Testis (tissue), 3 donors: ENCODE data around the gene ADIRF. TPM values are rescaled to one million over a fixed set of nuclear protein-coding genes. Genes with fewer than 3 reads are reported as not detected.

Experiments
- DNase-seq: peaks from one replicate; pipeline ENCODE4 v3.0.0-alpha.2; 2019
- H3K27ac ChIP-seq, 2 donors: fragments of 200-600 bp; sonication (generic); one replicate each; pipeline ENCODE4 v1.5.1; 2019
- H3K27me3 ChIP-seq: fragments of 200-600 bp; sonication (generic); one replicate; pipeline ENCODE4 v1.5.1; 2019
- H3K36me3 ChIP-seq: fragments of 200-600 bp; sonication (generic); one replicate; pipeline ENCODE4 v1.5.1; 2017; ENCODE audit warnings: low read depth; ENCODE audit errors: missing control alignments
- H3K4me1 ChIP-seq: fragments of 200-600 bp; sonication (generic); one replicate; pipeline ENCODE4 v1.5.1; 2019
- H3K4me3 ChIP-seq, 2 donors: fragments of 200-600 bp; sonication (generic); one replicate each; pipeline ENCODE4 v1.5.1; 2017 to 2019
- H3K9me3 ChIP-seq: fragments of 200-600 bp; sonication (generic); one replicate; pipeline ENCODE4 v1.5.1; 2017
- POLR2A ChIP-seq: fragments of 450-650 bp; IDR thresholded peaks from one replicate; pipeline ENCODE4 v1.6.1; 2017; ENCODE audit warnings: antibody characterized with exemption, mild to moderate bottlenecking, moderate library complexity
- WGBS, 2 donors: methylation state at CpG; one replicate each; pipeline ENCODE4 v1.1.5; 2018; 5-methylcytosine and 5-hydroxymethylcytosine counted together
- intact Hi-C: fragments of 100-400 bp; cut with DNase I; formaldehyde crosslinking; loops from one replicate; pipeline ENCODE4 v1.15.1; 2023; ENCODE audit warnings: low total_unique reads
- polyA plus RNA-seq: library from polyadenylated mRNA; stranded (reverse); fragments of 350-450 nt; fragmentation: Illumina TruSeq; extraction: RNeasy Lipid Tissue Mini Kit (QIAGEN cat#74804); gene quantifications from one replicate; pipeline ENCODE4 v1.2.3, GENCODE V29; 2014; ENCODE audit warnings: low read depth, low replicate concordance; ENCODE audit not compliant: insufficient read depth
- total RNA-seq, 2 donors: library from RNA; depleted of rRNA; stranded (reverse); fragments of >200 nt; gene quantifications; one replicate each; pipeline ENCODE4 v1.2.3, GENCODE V29; 2016
- TF ChIP-seq, protein P1 (sequence below), 3 experiments: fragments of 450-650 bp in 2 of 3; fragments of 200-600 bp in 1 of 3; sonication (generic) in 1 of 3; IDR thresholded peaks; one replicate each; pipeline ENCODE4 v1.5.1; 2016 to 2019; ENCODE audit warnings: antibody characterized with exemption in 3 of 3, mild to moderate bottlenecking in 2 of 3, moderate library complexity in 1 of 3

Gene ADIRF
- total and polyA plus RNA-seq, 3 donors from 2014 or later, result 21.4 to 85.6 (median 35.0) TPM

DNA sequence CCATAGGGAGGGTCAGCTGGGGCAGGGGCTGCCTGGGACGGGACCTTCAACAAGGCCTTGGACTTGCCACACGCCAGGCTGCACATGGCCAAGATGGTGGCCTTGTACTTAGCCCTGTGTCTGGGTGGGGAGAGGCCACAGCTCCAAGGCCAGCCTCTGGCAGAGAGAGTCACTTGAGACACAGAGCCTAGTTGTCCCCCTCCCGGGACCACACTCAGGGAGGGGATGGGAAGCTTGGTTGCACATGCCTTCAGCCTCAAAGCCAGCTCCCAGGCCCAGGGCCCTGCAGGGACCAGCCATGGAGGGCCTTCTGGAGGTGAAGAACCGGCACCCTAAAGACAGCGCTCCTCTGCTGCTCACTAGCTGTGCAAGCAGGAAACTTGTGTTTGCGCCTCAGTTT lies 27.6 kb upstream of the ADIRF start:
- WGBS, 2 donors, result 76 to 79% methylated on average over 3 to 6 of the region's 6 CpGs
- H3K4me3 ChIP-seq, result no peak overlapping the region
- DNase-seq, result no peak

DNA sequence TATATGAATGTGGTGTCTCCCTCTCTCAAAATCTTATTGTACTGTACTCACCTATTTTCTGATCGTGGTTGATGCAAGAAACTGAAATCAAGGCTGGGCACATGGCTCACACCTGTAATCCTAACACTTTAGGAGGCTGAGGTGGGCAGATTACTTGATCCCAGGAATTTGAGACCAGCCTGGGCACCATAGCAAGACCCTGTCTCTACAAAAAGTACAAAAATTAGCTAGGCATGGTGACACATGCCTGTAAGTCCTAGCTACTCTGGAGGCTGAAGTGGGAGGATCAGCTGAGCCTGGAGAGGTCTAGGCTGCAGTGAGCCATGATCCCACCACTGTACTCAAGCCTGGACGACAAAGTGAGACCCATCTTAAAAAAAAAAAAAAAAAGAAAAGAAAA lies 26.9 kb upstream of the ADIRF start:
- 79 to 83% methylated on average over 2 of the region's 2 CpGs for WGBS, 2 donors
- no peak overlapping the region for H3K4me3 ChIP-seq
- no peak overlapping the region for H3K27ac ChIP-seq
- peaks cover 22% of the 10 kb centered on the region for H3K4me1 ChIP-seq
- no peaks in the 10 kb centered on the region for H3K27me3 ChIP-seq
- H3K9me3 ChIP-seq, result no peaks in the 10 kb centered on the region
- intact Hi-C loops, result no loop called here
- no peak for TF ChIP-seq POLR2A
- TF ChIP-seq, protein P1, sequence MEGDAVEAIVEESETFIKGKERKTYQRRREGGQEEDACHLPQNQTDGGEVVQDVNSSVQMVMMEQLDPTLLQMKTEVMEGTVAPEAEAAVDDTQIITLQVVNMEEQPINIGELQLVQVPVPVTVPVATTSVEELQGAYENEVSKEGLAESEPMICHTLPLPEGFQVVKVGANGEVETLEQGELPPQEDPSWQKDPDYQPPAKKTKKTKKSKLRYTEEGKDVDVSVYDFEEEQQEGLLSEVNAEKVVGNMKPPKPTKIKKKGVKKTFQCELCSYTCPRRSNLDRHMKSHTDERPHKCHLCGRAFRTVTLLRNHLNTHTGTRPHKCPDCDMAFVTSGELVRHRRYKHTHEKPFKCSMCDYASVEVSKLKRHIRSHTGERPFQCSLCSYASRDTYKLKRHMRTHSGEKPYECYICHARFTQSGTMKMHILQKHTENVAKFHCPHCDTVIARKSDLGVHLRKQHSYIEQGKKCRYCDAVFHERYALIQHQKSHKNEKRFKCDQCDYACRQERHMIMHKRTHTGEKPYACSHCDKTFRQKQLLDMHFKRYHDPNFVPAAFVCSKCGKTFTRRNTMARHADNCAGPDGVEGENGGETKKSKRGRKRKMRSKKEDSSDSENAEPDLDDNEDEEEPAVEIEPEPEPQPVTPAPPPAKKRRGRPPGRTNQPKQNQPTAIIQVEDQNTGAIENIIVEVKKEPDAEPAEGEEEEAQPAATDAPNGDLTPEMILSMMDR (IDR thresholded peaks at IDR 0.05), result no peak
- no peak for DNase-seq
- no peaks in the 10 kb centered on the region for H3K36me3 ChIP-seq

More for the DNA sequence above, 27.6 kb upstream of the ADIRF start:
- Histone ChIP-seq H3K27ac (no peak overlapping the region), H3K9me3 (no peaks in the 10 kb centered on the region), H3K27me3 (no peaks in the 10 kb centered on the region), H3K4me1 (peaks cover 15% of the 10 kb centered on the region), H3K36me3 (no peaks in the 10 kb centered on the region)
- intact Hi-C loops, result no loop called here
- TF ChIP-seq, protein P1 (IDR thresholded peaks at IDR 0.05), result no peak
- no peak for TF ChIP-seq POLR2A

DNA sequence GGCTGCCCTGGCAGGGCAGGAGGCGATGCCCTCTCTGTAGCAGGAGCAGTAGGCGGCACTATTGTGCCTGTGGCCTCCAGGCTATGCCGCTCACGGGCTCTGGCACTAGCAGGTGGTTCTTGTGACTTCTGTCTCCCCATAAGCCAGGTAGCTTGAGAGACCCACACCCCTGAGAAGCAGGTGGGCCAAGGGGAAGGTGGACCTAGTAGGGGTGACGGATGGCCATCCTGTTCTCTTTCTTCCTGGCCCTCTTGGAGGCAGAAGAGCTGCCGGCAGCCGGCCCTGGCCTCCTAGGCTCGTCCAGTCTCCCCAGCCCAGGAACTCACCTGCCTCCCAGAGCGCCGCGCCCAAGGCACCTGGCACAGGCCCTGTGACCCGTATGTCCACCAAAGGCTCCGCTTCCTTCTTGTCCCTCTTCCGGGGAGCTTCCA lies 26.3 kb upstream of the ADIRF start:
- H3K27ac ChIP-seq, result no peak overlapping the region
- no peaks in the 10 kb centered on the region for H3K9me3 ChIP-seq
- no peaks in the 10 kb centered on the region for H3K36me3 ChIP-seq
- peak overlapping the region in 1 of 2 donors; percentile 21 for H3K4me3 ChIP-seq
- intact Hi-C loops, result no loop called here
- 63 to 77% methylated on average over 12 to 14 of the region's 14 CpGs for WGBS, 2 donors
- no peaks in the 10 kb centered on the region for H3K27me3 ChIP-seq
- peaks cover 22% of the 10 kb centered on the region for H3K4me1 ChIP-seq
- TF ChIP-seq POLR2A, result no peak
- TF ChIP-seq, protein P1 (IDR thresholded peaks at IDR 0.05), result no peak
- no peak for DNase-seq

DNA sequence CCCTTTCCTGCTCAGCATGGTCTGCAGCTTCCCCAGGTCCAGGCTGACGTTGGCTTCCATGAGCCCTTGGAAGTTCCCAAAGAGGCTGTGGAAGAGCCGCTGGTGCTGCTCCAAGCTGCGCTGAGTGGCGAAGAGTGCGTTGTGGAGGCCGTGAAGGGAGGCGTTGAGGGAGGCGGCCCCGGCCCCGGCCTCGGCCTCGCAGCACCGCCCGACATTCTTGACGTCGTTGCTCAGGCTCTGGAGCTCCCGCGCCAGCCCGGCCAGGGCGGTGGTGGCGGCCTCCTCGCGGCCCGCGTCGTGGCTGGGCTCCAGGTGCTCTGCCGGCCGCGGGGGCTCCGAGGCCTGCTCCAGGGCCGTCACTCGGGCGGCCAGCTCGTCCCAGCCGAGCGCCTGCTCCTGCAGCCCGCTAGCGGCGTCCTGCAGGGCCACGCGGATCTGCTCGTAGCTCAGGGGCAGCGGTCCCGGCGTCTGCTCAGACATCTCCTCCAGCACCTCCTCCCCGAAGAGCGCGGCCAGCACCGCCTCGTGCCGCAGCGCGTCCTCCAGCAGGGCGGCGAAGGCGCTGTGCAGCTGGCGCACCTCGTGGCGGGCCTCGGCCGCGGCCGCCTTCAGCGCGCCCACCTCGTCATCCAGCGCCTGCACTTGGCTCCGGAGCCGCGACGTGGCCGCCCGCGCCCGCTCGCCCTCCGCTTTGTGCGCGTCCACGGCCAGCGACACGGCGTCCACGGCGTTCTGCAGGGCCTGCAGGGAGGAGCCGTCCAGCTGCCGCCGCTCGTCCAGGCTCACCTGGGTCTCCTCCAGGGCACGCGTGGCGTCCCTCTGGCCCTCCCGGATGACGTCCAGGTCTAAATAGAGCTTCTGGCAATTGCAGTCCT lies 25.6 kb upstream of the ADIRF start:
- peaks cover 22% of the 10 kb centered on the region for H3K4me1 ChIP-seq

More for the DNA sequence above, 25.6 kb upstream of the ADIRF start:
- no peak for DNase-seq
- 62 to 68% methylated on average over 31 to 66 of the region's 94 CpGs for WGBS, 2 donors
- H3K27ac ChIP-seq, result no peak overlapping the region
- peak overlapping the region; percentile 21 to 32 for H3K4me3 ChIP-seq
- intact Hi-C loops, result no loop called here
- H3K27me3 ChIP-seq, result no peaks in the 10 kb centered on the region
- H3K9me3 ChIP-seq, result no peaks in the 10 kb centered on the region
- TF ChIP-seq, protein P1 (IDR thresholded peaks at IDR 0.05), result no peak
- TF ChIP-seq POLR2A, result no peak
- no peaks in the 10 kb centered on the region for H3K36me3 ChIP-seq
